Effector memory CD4-positive, alpha-beta T cell (primary cell): Measurements from ENCODE around the gene GRIK4.

Experiments
- DNase-seq, 3 donors: peaks; one replicate each; pipeline ENCODE4 v3.0.0-alpha.2; 2020
- H3K27ac ChIP-seq: 2 replicates; pipeline ENCODE4 v1.7.0; 2013; ENCODE audit warnings: mild to moderate bottlenecking, low read length, moderate library complexity; ENCODE audit not compliant: insufficient read depth, poor library complexity, severe bottlenecking
- H3K27me3 ChIP-seq: replicated peaks from 2 replicates; pipeline ENCODE4 v1.7.0; 2013; ENCODE audit warnings: mild to moderate bottlenecking, low read length; ENCODE audit not compliant: insufficient read depth, control insufficient read depth, poor library complexity, severe bottlenecking
- H3K36me3 ChIP-seq: 2 replicates; pipeline ENCODE4 v1.7.0; 2013; ENCODE audit warnings: mild to moderate bottlenecking, low read length, moderate library complexity; ENCODE audit not compliant: control insufficient read depth, insufficient read depth
- H3K4me1 ChIP-seq: 2 replicates; pipeline ENCODE4 v1.7.0; 2013; ENCODE audit warnings: low read length, mild to moderate bottlenecking; ENCODE audit not compliant: control insufficient read depth, insufficient read depth, poor library complexity, severe bottlenecking
- H3K4me3 ChIP-seq: 2 replicates; pipeline ENCODE4 v1.7.0; 2013; ENCODE audit warnings: low read length, low read depth, mild to moderate bottlenecking; ENCODE audit not compliant: insufficient read depth, poor library complexity, severe bottlenecking
- H3K9me3 ChIP-seq: 2 replicates; pipeline ENCODE4 v1.7.0; 2013; ENCODE audit warnings: mild to moderate bottlenecking, low read length, moderate library complexity; ENCODE audit not compliant: control insufficient read depth

The GRIK4 gene

GRCh38 chr11:120505801-120506425, 5.6 kb upstream of the GRIK4 start:
- H3K4me1 ChIP-seq, result no peaks in the 10 kb centered on the region
- no peaks in the 10 kb centered on the region for H3K36me3 ChIP-seq
- H3K9me3 ChIP-seq, result no peaks in the 10 kb centered on the region
- DNase-seq, result no peak
- no peak overlapping the region for H3K27ac ChIP-seq
- H3K27me3 ChIP-seq, result peaks cover 14% of the 10 kb centered on the region
- no peak overlapping the region for H3K4me3 ChIP-seq

- Histone ChIP-seq H3K4me1 (peaks cover 3% of the 10 kb centered on the region), H3K9me3 (no peaks in the 10 kb centered on the region), H3K27me3 (peaks cover 19% of the 10 kb centered on the region), H3K36me3 (no peaks in the 10 kb centered on the region), H3K27ac (no peak overlapping the region), H3K4me3 (no peak overlapping the region)
- DNase-seq, result no peak
Measured at GRCh38 chr11:120509346-120510053, 2.0 kb upstream of the GRIK4 start.

- peaks cover 19% of the 10 kb centered on the region for H3K27me3 ChIP-seq
- H3K9me3 ChIP-seq, result no peaks in the 10 kb centered on the region
- H3K4me1 ChIP-seq, result peaks cover 3% of the 10 kb centered on the region
- no peak overlapping the region for H3K27ac ChIP-seq
- no peak for DNase-seq
- no peaks in the 10 kb centered on the region for H3K36me3 ChIP-seq
- H3K4me3 ChIP-seq, result no peak overlapping the region
Measured at GRCh38 chr11:120510406-120511115, 987 bp upstream of the GRIK4 start.

- peaks cover 15% of the 10 kb centered on the region for H3K27me3 ChIP-seq
- no peak overlapping the region for H3K27ac ChIP-seq
- H3K4me1 ChIP-seq, result peaks cover 3% of the 10 kb centered on the region
- DNase-seq, result no peak
- H3K36me3 ChIP-seq, result no peaks in the 10 kb centered on the region
- no peak overlapping the region for H3K4me3 ChIP-seq
- H3K9me3 ChIP-seq, result no peaks in the 10 kb centered on the region
Measured at GRCh38 chr11:120511820-120512738, 531 bp downstream of the GRIK4 start.

GRCh38 chr11:120512739-120513435, 1.3 kb downstream of the GRIK4 start:
- no peaks in the 10 kb centered on the region for H3K36me3 ChIP-seq
- H3K27me3 ChIP-seq, result peaks cover 17% of the 10 kb centered on the region
- H3K4me3 ChIP-seq, result no peak overlapping the region
- H3K27ac ChIP-seq, result no peak overlapping the region
- peaks cover 3% of the 10 kb centered on the region for H3K4me1 ChIP-seq
- DNase-seq, result no peak
- no peaks in the 10 kb centered on the region for H3K9me3 ChIP-seq

GRCh38 chr11:120513436-120514315, 2.1 kb downstream of the GRIK4 start:
- no peaks in the 10 kb centered on the region for H3K36me3 ChIP-seq
- no peak overlapping the region for H3K4me3 ChIP-seq
- no peaks in the 10 kb centered on the region for H3K9me3 ChIP-seq
- no peak overlapping the region for H3K27ac ChIP-seq
- peaks cover 3% of the 10 kb centered on the region for H3K4me1 ChIP-seq
- H3K27me3 ChIP-seq, result peaks cover 17% of the 10 kb centered on the region
- no peak for DNase-seq

- Histone ChIP-seq H3K9me3 (no peaks in the 10 kb centered on the region), H3K4me3 (no peak overlapping the region), H3K27ac (no peak overlapping the region), H3K27me3 (peaks cover 17% of the 10 kb centered on the region), H3K36me3 (no peaks in the 10 kb centered on the region), H3K4me1 (peaks cover 3% of the 10 kb centered on the region)
- no peak for DNase-seq
Measured at GRCh38 chr11:120514541-120515121, 3.1 kb downstream of the GRIK4 start.

- peaks cover 17% of the 10 kb centered on the region for H3K27me3 ChIP-seq
- H3K36me3 ChIP-seq, result no peaks in the 10 kb centered on the region
- DNase-seq, result no peak
- no peak overlapping the region for H3K4me3 ChIP-seq
- H3K9me3 ChIP-seq, result no peaks in the 10 kb centered on the region
- H3K27ac ChIP-seq, result no peak overlapping the region
- peaks cover 3% of the 10 kb centered on the region for H3K4me1 ChIP-seq
Measured at GRCh38 chr11:120515186-120515723, 3.7 kb downstream of the GRIK4 start.
